Neural crest cell (in vitro differentiated cells): ENCODE measurements around the gene CEP131. TPM values are rescaled to one million over a fixed set of nuclear protein-coding genes. Genes with fewer than 3 reads are reported as not detected.

Experiments
- DNase-seq: peaks from one replicate; pipeline ENCODE4 v3.0.0; 2021; ENCODE audit warnings: low read depth, mixed read lengths, low spot score
- H3K27ac Mint-ChIP-seq: one replicate; pipeline ENCODE4 v1.8.0; 2021; ENCODE audit warnings: mild to moderate bottlenecking, mixed read lengths; ENCODE audit not compliant: unreplicated experiment
- H3K27me3 Mint-ChIP-seq: 2 replicates; pipeline ENCODE4 v1.8.0; 2021; ENCODE audit warnings: low read depth, mild to moderate bottlenecking, mixed read lengths
- H3K36me3 Mint-ChIP-seq: 2 replicates; pipeline ENCODE4 v1.8.0; 2021; ENCODE audit warnings: low read depth, mild to moderate bottlenecking, mixed read lengths
- H3K4me1 Mint-ChIP-seq: 2 replicates; pipeline ENCODE4 v1.8.0; 2021; ENCODE audit warnings: mixed read lengths
- H3K4me3 Mint-ChIP-seq: one replicate; pipeline ENCODE4 v1.8.0; 2021; ENCODE audit warnings: mild to moderate bottlenecking, mixed read lengths
- H3K9me3 Mint-ChIP-seq: 2 replicates; pipeline ENCODE4 v1.8.0; 2021; ENCODE audit warnings: mixed read lengths
- total RNA-seq: library from RNA; stranded (reverse); gene quantifications from 2 replicates; pipeline ENCODE4 v1.2.1, GENCODE V29; 2021
- TF ChIP-seq, protein P1 (sequence below): fragments of 200-600 bp; sonication (generic); conservative IDR thresholded peaks from 2 replicates; pipeline ENCODE4 v1.5.0; 2021; ENCODE audit warnings: antibody characterized with exemption, mild to moderate bottlenecking

CEP131 gene
- total RNA-seq, 1 donor from 2014 or later, result 42.5 TPM

DNA sequence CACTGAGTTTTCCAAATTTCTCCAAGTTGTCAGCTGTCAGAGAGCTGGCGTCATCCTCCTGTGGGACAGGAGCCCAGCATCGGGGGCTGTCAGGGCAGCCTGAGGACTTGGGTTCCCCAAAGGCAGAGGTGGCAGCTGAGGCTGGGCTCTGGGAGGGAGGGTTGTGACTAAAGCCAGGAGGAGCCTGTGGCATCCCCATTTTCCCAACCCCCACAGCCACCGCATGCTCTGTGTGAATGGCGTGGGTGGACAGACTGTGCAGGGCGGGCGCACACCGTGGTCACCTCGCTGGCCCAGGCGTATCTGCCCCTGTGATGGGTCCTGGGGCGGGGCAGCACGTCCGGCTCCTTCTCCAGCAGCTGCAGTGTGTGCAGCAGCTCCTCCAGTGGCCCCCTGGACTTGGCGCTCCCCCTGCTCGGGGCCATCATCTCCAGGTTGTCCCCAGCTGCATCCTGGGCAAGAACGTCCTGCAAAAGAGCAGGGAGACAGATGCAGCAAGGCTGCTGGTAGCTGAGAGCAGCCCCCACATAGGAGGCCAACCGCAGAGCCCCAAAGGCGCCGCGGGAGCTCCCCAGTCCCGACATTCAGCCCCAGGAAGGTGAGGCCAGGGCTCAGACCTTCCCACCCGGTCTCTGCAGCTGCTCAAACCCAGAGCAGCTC is 24.8 kb downstream of the CEP131 start:
- no peak for DNase-seq
- H3K36me3 Mint-ChIP-seq, result no peaks in the 10 kb centered on the region
- H3K4me1 Mint-ChIP-seq, result peaks cover 4% of the 10 kb centered on the region
- no peak overlapping the region for H3K4me3 Mint-ChIP-seq
- no peaks in the 10 kb centered on the region for H3K9me3 Mint-ChIP-seq
- TF ChIP-seq, protein P1, sequence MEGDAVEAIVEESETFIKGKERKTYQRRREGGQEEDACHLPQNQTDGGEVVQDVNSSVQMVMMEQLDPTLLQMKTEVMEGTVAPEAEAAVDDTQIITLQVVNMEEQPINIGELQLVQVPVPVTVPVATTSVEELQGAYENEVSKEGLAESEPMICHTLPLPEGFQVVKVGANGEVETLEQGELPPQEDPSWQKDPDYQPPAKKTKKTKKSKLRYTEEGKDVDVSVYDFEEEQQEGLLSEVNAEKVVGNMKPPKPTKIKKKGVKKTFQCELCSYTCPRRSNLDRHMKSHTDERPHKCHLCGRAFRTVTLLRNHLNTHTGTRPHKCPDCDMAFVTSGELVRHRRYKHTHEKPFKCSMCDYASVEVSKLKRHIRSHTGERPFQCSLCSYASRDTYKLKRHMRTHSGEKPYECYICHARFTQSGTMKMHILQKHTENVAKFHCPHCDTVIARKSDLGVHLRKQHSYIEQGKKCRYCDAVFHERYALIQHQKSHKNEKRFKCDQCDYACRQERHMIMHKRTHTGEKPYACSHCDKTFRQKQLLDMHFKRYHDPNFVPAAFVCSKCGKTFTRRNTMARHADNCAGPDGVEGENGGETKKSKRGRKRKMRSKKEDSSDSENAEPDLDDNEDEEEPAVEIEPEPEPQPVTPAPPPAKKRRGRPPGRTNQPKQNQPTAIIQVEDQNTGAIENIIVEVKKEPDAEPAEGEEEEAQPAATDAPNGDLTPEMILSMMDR, result no peak
- H3K27me3 Mint-ChIP-seq, result no peaks in the 10 kb centered on the region
- H3K27ac Mint-ChIP-seq, result no peak overlapping the region

DNA sequence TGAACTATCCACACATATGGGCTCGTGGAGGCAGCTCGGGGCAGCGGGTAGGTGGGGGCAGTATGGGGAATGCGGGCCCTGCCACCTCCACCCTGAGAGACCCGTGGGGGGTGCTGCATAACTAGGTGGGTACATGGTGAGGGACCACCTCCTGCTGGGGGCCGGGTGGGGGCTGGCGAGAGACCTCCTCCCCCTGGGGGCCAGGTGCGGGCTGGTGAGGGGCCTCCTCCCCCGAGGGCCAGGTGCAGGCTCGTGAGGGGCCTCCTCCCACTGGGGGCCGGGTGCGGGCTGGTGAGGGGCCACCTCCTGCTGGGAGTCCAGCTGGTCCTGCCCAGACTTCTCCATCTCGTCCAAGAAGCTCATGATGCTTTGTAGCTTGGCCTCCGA is 25.4 kb downstream of the CEP131 start:
- H3K4me1 Mint-ChIP-seq, result peaks cover 4% of the 10 kb centered on the region
- no peaks in the 10 kb centered on the region for H3K9me3 Mint-ChIP-seq
- TF ChIP-seq, protein P1, result no peak
- H3K27ac Mint-ChIP-seq, result no peak overlapping the region
- no peak for DNase-seq
- H3K4me3 Mint-ChIP-seq, result no peak overlapping the region
- H3K27me3 Mint-ChIP-seq, result no peaks in the 10 kb centered on the region
- no peaks in the 10 kb centered on the region for H3K36me3 Mint-ChIP-seq

DNA sequence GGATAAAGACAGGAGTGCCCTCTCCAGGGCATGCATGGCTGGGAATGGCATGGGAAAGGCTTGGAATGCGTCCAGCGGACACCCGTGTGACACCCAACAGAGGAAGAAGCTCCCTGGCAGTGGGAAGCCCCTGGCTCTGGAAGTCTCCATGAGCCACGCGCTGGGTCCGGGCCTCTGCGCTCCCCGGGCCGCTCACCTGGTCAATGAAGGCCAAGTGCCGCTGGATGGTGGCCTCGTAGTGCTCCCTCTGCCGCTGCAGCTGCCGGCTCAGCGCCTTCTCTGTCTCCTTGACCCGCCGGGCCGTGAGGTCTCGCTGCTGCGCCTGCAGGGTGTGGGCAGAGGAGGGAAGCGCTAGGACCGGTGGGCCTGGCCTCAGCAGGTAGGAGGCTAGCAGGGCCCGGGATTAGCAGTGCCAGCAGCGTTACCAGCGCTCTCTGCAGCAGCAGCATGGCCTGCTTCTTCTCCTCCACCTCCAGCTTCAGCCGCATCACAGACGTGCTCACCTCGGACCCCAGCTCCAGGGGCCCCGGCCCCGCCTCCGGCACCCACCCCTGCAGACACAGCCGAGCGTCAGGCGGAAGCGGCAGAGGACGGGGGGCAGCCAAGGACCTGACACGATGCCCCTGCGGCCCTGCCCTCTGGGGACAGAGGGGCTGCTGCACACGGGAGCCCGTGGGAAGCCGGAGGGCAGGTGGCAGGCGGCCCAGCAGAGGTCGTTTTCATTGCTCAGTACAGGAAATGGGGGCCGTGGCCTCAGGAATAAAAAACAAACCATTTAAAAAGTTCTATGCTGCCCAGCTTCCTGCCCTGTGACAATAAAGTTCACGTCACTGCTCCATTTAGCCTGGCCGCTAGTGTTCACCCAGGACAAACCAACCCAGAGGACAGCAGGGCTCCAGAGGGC is 26.0 kb downstream of the CEP131 start:
- peaks cover 4% of the 10 kb centered on the region for H3K4me1 Mint-ChIP-seq
- DNase-seq, result no peak
- H3K27me3 Mint-ChIP-seq, result no peaks in the 10 kb centered on the region
- H3K4me3 Mint-ChIP-seq, result no peak overlapping the region
- H3K27ac Mint-ChIP-seq, result no peak overlapping the region
- no peaks in the 10 kb centered on the region for H3K36me3 Mint-ChIP-seq
- TF ChIP-seq, protein P1, result no peak
- no peaks in the 10 kb centered on the region for H3K9me3 Mint-ChIP-seq

DNA sequence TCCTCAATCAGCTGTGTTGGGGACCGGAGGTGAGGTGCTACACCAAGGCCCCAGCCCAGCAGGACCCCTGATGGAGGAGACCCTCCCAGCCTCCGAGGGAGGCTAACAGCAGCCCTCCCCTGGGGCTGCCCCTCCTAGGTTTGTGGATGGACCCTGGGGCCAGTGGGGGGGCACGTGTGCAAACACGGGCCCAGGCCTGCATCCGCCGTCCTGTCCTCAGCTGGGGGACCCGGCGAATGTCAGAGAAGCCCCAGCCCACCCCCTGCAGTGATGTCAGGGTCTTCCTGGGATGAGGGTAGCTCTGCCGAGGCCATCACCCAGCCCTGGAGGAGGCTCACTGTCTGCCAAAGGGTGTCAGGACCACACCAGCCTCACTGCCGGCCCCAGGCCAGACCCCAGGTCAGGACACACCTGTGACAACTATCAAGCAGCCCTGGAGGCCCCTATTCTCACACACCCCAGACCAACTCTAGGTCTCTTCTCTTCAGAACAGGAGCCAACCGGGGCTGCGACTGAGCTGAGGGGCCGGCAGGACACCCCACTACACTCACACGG is 26.7 kb downstream of the CEP131 start:
- Mint-ChIP-seq H3K27me3 (no peaks in the 10 kb centered on the region), H3K4me1 (peaks cover 4% of the 10 kb centered on the region), H3K4me3 (no peak overlapping the region), H3K9me3 (no peaks in the 10 kb centered on the region), H3K27ac (no peak overlapping the region), H3K36me3 (no peaks in the 10 kb centered on the region)
- TF ChIP-seq, protein P1, result no peak
- no peak for DNase-seq

DNA sequence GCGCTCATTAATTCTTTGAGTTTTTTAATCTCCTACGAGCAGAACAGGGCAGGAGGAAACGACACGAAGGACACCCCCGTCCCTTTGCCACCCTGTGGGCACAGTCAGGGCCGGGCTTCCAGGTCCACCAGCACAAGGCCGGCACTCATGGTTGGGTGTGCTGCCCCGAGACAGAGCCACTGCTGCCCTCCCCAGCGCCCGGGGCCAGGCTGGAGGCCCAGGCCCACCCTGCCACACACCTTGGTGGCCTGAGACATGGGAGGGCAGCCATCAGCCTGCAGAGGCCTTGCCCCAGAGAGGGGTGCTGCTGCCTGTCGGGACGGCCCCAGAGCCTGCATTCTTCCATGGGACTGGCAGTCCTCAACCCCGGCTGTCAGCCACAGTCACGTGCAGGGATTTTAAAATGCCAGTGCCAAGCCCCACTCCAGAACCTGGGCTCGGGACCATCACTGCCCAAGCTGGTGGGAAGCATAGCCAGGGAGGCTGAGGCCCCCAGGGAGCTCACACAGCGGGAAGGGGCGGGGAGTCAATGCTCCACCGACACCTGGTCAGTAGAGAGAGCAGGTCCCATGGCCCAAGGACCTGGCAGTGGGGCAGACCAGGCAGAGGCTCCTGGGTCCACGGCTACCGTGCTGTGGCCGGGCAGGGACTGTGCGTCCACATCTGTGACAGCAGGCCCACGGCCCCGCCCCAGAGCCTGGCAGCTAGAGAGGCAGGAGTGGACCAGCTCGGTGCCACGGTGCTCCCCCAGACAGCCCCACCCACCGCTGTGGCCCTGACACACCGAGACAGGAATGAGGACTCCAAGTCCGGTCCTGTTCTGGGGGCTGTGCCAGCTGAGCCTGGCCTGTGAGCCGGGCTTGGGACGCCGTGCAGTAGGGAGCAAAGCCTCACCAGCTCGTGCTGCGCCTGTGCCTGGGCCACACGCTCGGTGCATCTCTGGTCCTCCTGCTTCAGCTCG is 27.5 kb downstream of the CEP131 start:
- Mint-ChIP-seq H3K27me3 (no peaks in the 10 kb centered on the region), H3K27ac (no peak overlapping the region), H3K4me3 (no peak overlapping the region), H3K4me1 (no peaks in the 10 kb centered on the region), H3K36me3 (no peaks in the 10 kb centered on the region), H3K9me3 (no peaks in the 10 kb centered on the region)
- DNase-seq, result no peak
- TF ChIP-seq, protein P1, result no peak
